Measurements from ENCODE around the gene GFY.
"Not testable (repeated sequence)": the region's sequence is repeated elsewhere in the genome, so short reads cannot be mapped to it uniquely, and the experiment has no call there.

Gene GFY

DNA sequence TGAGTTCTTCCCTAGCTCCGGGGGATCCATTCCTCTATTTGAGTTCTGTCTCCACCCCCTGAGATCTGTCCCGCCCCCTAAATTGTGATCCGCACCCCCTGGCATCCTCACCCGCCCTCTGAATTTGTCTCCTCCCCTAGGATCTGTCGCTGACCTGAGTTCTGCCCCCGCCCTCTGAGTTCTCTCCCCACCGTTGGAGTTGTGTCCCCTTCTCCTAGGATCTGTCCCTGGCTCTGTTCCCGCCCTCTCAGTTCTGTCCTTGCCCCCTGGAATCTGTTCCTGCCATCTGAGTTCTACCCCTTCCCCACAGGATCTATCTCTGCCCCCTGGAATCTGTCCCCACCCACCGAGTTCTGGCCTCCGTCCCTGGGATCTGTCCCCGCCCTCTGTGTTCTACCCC, 17.2 kb downstream of the GFY start:
- peaks cover 31% of the 10 kb centered on the region for H3K4me1 Mint-ChIP-seq (ENCODE audit: low read depth)
- no peaks in the 10 kb centered on the region for H3K9me3 Mint-ChIP-seq
- peaks cover 12% of the 10 kb centered on the region for H3K36me3 Mint-ChIP-seq (ENCODE audit: low read depth)
- H3K4me3 Mint-ChIP-seq, result peak overlapping the region; percentile 76
- H3K27me3 Mint-ChIP-seq, result peaks cover 51% of the 10 kb centered on the region
- no peak overlapping the region for H3K27ac Mint-ChIP-seq

DNA sequence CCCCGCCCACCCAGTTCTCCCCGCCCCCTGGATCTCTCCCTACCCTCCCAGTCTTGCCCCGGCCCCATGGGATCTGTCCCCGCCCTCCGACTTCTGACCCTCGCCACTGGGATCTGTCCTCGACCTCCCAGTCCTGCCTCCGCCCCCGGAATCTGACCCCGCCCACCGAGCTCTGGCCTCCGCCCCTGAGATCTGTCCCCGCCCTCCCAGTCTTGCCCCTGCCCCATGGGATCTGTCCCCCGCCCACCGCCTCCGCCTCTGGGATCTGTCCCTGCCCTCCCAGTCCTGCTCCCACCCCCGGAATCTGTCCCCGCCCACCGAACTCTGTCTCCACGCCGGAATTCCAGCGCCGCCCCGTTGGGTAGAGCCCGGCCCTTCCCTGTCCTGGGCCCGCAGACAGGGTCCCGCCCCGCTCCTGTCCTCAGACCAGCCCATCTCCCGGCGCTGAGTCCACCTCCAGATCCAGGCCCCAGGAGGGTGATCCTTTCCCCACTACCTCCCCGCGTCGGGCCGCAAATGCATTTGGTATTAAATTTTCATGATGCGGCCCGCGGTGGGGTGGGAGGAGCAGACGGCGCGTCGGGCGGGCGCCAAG, 17.7 kb downstream of the GFY start:
- H3K4me3 Mint-ChIP-seq, result peak overlapping the region; percentile 76
- peaks cover 12% of the 10 kb centered on the region for H3K36me3 Mint-ChIP-seq (ENCODE audit: low read depth)
- H3K4me1 Mint-ChIP-seq (ENCODE audit: low read depth), result peaks cover 31% of the 10 kb centered on the region
- no peaks in the 10 kb centered on the region for H3K9me3 Mint-ChIP-seq
- H3K27me3 Mint-ChIP-seq, result peaks cover 46% of the 10 kb centered on the region
- H3K27ac Mint-ChIP-seq, result peak overlapping the region; percentile 88

DNA sequence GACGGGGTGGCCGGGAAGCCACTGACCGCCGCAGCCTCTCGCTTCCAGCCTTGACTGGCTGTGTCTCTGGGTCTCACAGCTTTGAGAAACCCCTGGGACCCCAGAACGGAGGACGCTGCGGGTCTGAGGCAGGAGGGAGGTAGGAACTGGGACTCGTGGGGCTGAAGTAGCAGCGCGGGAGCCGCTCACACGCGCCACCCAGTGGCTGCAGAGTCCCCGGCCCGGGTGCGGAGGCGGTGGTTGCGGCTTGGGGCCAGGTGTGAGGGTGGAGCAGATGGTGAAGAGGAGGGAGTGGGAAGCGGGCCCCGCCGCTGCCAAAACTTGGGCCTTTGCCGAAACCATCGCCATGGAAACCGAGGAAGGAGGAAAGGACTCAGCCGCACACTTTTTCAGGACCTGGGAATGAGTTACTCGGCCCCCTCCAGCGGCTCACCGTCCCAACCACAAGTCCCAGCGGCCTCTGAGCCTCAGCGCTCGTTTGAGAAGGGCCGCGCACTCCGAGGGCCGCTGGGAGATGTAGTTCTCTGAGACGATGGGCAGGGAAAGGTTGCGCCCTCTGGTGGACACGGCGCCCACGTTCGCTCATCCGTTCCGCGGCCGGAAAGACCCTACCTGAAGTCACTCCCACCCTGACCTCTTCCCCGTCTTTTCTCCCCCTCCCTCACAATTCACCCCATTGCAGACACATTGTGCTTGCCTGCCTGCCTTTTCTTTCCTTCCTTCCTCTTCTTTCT, 18.3 kb downstream of the GFY start:
- Mint-ChIP-seq H3K27ac (peak overlapping the region; percentile 88), H3K27me3 (peaks cover 39% of the 10 kb centered on the region), H3K9me3 (no peaks in the 10 kb centered on the region), H3K4me3 (peak overlapping the region; percentile 76), H3K4me1 (ENCODE audit: low read depth) (peaks cover 36% of the 10 kb centered on the region), H3K36me3 (ENCODE audit: low read depth) (peaks cover 18% of the 10 kb centered on the region)

DNA sequence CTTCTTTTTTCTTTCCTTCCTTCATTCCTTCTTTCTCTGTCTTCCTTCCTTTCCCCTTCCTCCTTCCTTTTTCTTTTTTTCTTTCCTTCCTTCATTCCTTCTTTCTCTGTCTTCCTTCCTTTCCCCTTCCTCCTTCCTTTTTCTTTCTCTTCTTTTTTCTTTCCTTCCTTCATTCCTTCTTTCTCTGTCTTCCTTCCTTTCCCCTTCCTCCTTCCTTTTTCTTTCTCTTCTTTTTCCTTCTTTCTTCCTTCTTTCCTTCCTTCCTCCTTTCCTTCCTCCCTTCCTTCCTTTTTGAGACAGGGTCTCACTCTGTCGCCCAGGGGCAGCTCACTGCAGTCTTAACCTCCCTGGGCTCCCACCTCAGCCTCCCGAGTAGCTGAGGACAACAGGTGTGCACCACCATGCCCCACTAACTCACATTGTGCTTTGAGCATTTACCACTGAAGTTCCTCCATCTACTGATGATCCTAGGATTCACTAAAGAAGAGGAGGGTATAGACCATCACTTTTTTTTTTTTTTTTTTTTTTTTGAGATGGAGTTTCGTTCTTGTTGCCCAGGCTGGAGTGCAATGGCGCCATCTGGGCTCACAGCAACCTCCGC, 19.0 kb downstream of the GFY start:
- peak overlapping the region; percentile 76 for H3K4me3 Mint-ChIP-seq
- H3K4me1 Mint-ChIP-seq (ENCODE audit: low read depth), result peaks cover 38% of the 10 kb centered on the region
- H3K27me3 Mint-ChIP-seq, result peaks cover 33% of the 10 kb centered on the region
- peaks cover 24% of the 10 kb centered on the region for H3K36me3 Mint-ChIP-seq (ENCODE audit: low read depth)
- peak overlapping the region; percentile 74 for H3K27ac Mint-ChIP-seq
- H3K9me3 Mint-ChIP-seq, result not testable (repeated sequence)

DNA sequence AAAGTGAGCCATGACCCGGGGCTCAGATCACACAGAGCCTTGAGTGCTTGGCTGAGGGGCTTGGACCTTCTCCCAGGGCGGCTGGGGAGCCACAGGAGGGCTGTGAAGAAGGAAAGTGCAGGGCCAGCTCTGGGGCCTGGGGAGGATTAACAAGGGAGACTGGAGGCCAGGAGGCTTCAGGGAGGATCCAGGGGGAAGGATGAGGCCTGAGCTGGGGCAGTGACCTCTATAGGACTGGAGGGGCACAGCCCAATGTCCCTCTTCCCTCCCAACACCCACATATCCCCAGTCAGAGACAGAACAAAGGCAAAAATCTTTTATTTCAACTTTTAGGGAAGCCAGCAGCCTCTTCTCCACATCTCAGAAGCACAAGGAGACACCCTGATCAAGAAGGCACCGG, 20.8 kb downstream of the GFY start:
- peaks cover 33% of the 10 kb centered on the region for H3K36me3 Mint-ChIP-seq (ENCODE audit: low read depth)
- H3K27me3 Mint-ChIP-seq, result peaks cover 15% of the 10 kb centered on the region
- H3K4me1 Mint-ChIP-seq (ENCODE audit: low read depth), result peaks cover 42% of the 10 kb centered on the region
- H3K27ac Mint-ChIP-seq, result no peak overlapping the region
- H3K4me3 Mint-ChIP-seq, result no peak overlapping the region
- H3K9me3 Mint-ChIP-seq, result no peaks in the 10 kb centered on the region

DNA sequence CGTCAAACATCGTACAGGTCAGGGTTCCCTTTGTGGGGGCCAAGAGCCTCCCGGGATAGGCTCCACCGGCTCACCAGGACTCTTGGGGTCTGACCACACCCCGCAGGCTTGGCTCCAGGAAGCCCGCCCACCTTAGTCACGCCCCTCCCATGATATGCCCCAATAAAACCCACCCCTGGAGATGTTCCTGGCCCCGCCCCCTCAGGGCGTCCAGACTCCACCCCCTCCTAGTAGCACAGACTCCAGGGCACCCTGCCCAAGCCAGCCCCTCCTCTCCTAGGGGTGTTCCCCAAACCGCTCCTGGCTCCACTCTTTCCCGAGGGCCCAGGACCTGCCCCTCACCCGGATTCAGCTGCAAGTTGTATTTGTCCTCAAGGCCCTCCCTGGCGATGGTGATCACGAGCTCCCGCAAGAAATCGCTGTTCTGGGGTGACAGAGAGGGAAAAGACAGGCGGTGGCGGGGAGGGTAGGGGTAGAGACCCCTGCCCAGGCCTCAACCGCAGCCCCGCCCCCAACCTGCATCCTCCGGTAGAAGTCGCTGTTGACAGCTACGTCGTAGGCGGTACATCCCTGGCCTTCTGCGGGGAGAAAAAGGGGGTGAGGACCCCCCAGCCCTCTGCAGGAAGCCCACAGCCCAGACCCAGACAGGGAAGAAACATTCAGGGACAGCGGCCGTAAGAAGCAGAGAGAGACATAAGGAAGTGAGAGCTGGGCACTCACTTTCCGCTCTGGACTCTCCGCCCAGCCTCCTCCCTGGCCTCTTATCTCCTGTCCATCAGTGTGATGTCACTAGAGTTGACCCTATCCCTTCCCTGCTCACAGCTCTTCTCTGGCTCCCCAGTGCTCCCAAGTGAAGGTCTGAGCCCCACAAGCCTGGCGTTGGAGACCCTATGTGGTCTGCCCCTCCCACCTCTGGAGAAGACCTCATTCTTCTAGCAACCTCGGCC, 22.6 kb downstream of the GFY start:
- peaks cover 38% of the 10 kb centered on the region for H3K36me3 Mint-ChIP-seq (ENCODE audit: low read depth)
- H3K9me3 Mint-ChIP-seq, result no peaks in the 10 kb centered on the region
- H3K4me1 Mint-ChIP-seq (ENCODE audit: low read depth), result peaks cover 41% of the 10 kb centered on the region
- H3K4me3 Mint-ChIP-seq, result no peak overlapping the region
- no peaks in the 10 kb centered on the region for H3K27me3 Mint-ChIP-seq
- H3K27ac Mint-ChIP-seq, result peak overlapping the region; percentile 28

DNA sequence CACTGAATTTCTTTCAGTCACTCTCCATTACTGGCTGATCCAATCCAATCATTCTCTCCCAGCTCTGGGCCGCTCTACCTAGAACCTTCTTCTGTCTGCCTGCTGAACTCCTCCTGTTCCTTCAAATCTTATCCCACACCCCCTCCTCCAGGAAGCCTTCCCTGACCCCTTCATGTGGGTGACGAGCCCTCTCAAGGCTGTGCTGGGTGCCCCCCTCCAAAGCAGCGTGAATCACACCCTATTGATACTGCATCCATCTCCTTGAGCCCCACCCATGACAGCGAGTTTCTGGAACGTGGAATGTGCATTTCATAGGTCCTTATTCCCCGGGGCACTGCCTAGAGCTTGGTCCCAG, 23.2 kb downstream of the GFY start:
- peaks cover 47% of the 10 kb centered on the region for H3K4me1 Mint-ChIP-seq (ENCODE audit: low read depth)
- peak overlapping the region; percentile 52 for H3K4me3 Mint-ChIP-seq
- H3K27ac Mint-ChIP-seq, result peak overlapping the region; percentile 28
- no peaks in the 10 kb centered on the region for H3K27me3 Mint-ChIP-seq
- peaks cover 38% of the 10 kb centered on the region for H3K36me3 Mint-ChIP-seq (ENCODE audit: low read depth)
- no peaks in the 10 kb centered on the region for H3K9me3 Mint-ChIP-seq

DNA sequence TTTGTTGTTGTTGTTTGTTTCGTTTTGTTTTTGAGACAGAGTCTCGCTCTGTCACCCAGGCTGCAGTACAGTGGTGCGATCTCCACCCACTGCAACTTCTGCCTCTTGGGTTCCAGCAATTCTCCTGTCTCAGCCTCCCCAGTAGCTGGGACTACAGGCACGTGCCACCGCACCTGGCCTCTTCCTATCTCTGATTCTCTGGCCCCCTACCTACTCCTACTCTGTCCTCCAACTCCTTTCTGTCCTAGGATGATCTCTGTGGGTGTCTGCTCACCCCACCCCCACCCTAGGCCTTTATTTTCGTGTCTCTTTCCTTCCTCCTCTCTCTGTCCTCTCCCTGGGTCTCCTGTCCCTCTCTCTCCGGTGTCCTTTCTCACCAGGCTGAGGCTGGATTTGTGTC, 25.2 kb downstream of the GFY start:
- H3K36me3 Mint-ChIP-seq (ENCODE audit: low read depth), result peaks cover 38% of the 10 kb centered on the region
- peak overlapping the region; percentile 100 for H3K4me3 Mint-ChIP-seq
- H3K27ac Mint-ChIP-seq, result peak overlapping the region; percentile 69
- H3K4me1 Mint-ChIP-seq (ENCODE audit: low read depth), result peaks cover 45% of the 10 kb centered on the region
- H3K9me3 Mint-ChIP-seq, result no peaks in the 10 kb centered on the region
- H3K27me3 Mint-ChIP-seq, result no peaks in the 10 kb centered on the region

DNA sequence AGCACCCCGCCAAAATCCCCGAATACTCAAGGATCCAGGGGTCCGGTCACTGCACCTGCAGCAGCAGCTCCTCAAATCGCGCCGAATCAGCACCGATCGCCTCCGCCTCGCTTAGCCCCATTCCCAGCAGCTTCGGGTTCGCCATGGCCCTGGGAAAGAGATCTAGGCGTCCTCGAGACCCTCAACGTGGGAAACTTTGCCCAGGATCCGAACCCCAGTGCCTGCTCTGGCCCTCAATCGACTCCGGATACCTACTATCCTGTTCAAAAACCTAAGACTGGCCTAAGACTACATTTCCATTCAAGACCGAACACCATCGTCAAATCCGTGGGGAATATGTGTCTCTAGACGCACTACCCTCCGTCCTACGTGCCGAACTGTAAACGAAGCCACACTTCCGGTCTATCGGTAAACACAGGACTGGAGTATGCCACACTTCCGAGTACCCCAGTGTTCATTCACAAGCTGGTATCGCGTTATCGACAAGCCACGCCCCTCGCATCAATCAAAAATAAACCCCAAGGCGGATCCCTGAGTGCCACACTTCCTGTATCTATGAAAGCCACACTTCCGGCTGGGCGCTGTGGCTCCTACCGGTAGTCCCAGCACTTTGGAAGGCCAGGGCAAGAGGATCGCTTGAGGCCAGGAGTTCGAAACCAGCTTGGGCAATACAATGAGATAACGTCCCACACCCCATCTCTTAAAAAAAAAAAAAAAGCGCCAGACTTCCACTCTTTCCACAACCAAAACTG, 26.4 kb downstream of the GFY start, which contains the start of gene PIH1D1:
Gene PIH1D1 (minus strand): TSS at position 385 of the 752 bp plus-strand sequence. CDS start 240 bp downstream, at position 145.
- peak within 1 kb of the TSS; percentile 100 for H3K4me3 Mint-ChIP-seq
- H3K27ac Mint-ChIP-seq, result peak within 1 kb of the TSS; percentile 100
- H3K36me3 Mint-ChIP-seq (ENCODE audit: low read depth), result peaks cover 43% of the 10 kb centered on the region
- H3K27me3 Mint-ChIP-seq, result no peaks in the 10 kb centered on the region
- H3K9me3 Mint-ChIP-seq, result no peaks in the 10 kb centered on the region
- peaks cover 44% of the 10 kb centered on the region for H3K4me1 Mint-ChIP-seq (ENCODE audit: low read depth)

DNA sequence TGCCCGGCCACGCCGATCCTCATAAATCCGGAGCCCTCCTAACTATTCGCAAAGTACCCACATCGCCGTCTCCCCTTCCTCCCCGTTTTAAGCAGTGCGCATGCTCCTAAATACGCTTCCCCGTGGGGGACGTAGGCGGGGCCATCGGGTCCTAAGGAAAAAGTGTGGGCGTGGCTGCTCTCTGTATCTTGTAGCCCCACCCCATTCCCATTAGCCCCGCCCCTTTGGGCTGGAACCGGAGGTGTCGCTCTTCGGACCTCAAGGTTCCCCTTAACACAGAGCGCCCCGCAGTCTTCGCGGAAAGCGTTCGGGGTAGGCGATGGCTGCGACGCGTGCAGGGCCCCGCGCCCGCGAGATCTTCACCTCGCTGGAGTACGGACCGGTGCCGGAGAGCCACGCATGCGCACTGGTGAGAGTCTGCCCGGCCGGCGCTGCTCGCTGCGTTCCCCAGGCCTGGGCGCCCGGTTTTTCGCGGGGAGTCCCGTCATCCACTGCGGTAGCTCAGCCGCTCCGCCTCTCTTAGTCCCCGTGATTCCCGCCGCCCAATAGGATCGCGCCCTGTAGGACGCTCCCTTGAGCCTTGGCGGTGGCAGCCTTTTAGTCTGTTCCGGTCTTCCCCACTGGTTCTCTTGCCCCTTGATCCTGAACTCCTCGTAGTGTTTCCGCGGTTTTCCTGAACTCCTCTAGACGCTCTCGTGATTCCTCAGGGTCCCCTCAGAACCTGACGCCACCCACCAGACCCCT, 28.0 kb downstream of the GFY start, which contains the start of gene ALDH16A1:
Gene ALDH16A1 (plus strand): TSS at position 213 of the 744 bp plus-strand sequence. CDS start 107 bp downstream, at position 320.
- Mint-ChIP-seq H3K4me3 (peak within 1 kb of the TSS; percentile 100), H3K36me3 (ENCODE audit: low read depth) (peaks cover 43% of the 10 kb centered on the region), H3K27ac (peak within 1 kb of the TSS; percentile 100), H3K9me3 (no peaks in the 10 kb centered on the region), H3K27me3 (no peaks in the 10 kb centered on the region), H3K4me1 (ENCODE audit: low read depth) (peaks cover 45% of the 10 kb centered on the region)

DNA sequence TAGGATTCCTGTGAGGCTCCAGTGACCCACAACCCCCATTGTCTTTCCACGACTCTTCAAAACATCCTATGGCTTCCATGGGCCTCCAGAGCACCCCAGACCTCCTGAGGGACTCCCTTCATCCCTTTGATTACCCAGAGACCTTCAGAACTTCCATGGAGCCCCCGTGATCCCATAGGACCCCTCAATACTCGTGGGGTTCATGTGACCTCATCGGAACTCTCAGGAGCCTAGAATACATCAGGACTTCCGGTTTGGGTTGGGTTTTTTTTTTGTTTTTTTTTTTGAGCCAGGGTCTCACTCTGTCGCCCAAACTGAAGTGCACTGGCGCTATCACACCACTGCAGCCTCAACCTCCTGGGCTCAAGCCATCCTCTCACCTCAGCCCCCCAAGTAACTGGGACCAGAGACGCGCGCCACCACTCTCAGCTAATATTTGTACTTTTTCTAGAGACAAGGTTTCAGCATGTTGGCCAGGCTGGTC, 28.6 kb downstream of the GFY start:
- H3K27me3 Mint-ChIP-seq, result no peaks in the 10 kb centered on the region
- H3K9me3 Mint-ChIP-seq, result no peaks in the 10 kb centered on the region
- peak overlapping the region; percentile 100 for H3K27ac Mint-ChIP-seq
- H3K4me3 Mint-ChIP-seq, result peak overlapping the region; percentile 100
- peaks cover 36% of the 10 kb centered on the region for H3K36me3 Mint-ChIP-seq (ENCODE audit: low read depth)
- peaks cover 40% of the 10 kb centered on the region for H3K4me1 Mint-ChIP-seq (ENCODE audit: low read depth)

DNA sequence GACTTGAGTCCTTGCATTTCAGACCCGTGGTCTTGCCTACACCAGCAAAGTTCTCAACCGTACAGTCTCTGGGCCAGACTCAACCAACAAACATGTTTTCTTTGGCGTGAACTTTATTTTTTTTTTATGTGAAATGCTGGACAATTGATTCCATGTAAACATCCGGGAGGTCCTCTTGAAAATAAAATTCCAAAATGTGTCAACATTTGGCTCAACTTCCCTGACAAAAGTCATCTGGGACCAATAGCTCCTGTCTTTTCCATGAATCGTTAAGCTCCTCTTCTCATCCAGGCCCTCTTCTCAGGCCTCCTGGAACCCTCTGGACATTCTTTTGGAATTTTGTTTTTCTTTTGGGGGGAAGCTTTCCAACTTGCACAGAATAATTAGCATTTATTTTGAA, 30.6 kb downstream of the GFY start:
- Mint-ChIP-seq H3K27ac (no peak overlapping the region), H3K9me3 (no peaks in the 10 kb centered on the region), H3K4me3 (no peak overlapping the region), H3K27me3 (no peaks in the 10 kb centered on the region), H3K4me1 (ENCODE audit: low read depth) (peaks cover 31% of the 10 kb centered on the region), H3K36me3 (ENCODE audit: low read depth) (peaks cover 19% of the 10 kb centered on the region)

DNA sequence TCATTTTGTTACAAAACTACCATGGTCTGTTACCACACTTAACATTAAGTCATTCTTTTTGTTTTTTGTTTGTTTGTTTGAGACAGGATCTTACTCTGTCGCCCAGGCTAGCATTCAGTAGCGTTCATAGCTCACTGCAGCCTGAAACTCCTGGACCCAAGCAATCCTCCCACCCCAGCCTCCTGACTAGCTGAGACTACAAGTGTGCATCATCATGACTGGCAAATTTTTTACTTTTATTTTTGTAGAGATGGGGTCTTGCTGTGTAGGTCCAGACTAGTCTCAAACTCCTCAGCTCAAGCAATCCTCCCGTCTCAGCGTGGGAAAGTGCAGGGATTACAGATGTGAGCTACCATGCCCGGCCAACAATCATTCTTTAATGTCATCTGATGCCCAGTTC, 31.1 kb downstream of the GFY start:
- Mint-ChIP-seq H3K4me1 (ENCODE audit: low read depth) (peaks cover 28% of the 10 kb centered on the region), H3K36me3 (ENCODE audit: low read depth) (peaks cover 17% of the 10 kb centered on the region)

More for the DNA sequence above, 31.1 kb downstream of the GFY start:
- no peaks in the 10 kb centered on the region for H3K27me3 Mint-ChIP-seq
- H3K4me3 Mint-ChIP-seq, result no peak overlapping the region
- no peaks in the 10 kb centered on the region for H3K9me3 Mint-ChIP-seq
- no peak overlapping the region for H3K27ac Mint-ChIP-seq

All from stimulated activated naive CD8-positive, alpha-beta T cell treated with anti-CD3 and anti-CD28 coated beads, Interleukin-15, Interleukin-2, amounts not matched to agents 100 ng/mL and 50 ng/mL, for 24 hours (primary cell).